GM19395 (cell line): ENCODE results near the gene CCDC142.
"Not testable (repeated sequence)": the region's sequence is repeated elsewhere in the genome, so short reads cannot be mapped to it uniquely, and the experiment has no call there.

Experiments used
- ATAC-seq: cut with Tn5 transposase; IDR thresholded peaks from one replicate; pipeline ENCODE4 v1.9.1; 2021; ENCODE audit warnings: mild to moderate bottlenecking, moderate library complexity; ENCODE audit not compliant: unreplicated experiment

The CCDC142 gene

DNA sequence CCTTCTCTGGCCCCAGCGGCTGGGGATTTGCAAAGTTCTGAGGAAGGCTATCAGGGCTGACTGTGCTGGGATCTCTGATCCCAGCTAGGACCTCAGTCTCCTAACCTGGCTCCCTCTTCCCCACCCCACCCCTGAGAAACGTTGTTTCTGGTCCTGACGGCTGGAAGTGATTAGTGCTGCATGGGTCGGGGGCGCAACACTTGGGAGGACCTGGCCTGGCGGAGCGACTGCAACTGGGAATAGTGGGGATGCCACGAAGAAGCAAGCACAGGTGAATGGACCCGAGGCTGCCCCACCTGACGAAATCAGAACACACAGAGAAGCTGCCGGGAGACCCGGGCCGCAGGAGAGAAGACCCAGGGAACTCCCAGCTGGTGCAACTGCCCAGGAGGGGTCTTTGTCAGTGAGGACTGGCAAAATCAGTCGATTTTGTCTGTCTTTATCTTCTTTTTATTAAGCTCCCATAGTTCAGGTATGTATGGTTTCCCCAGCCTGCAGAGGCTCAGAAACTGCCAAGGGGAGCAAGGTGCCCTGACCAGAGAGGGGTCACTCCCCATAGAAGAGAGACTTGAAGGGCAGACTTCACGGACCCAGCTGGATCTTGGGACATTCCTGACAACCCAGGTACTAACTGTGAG is 17.3 kb upstream of the CCDC142 start:
- ATAC-seq = no peak

DNA sequence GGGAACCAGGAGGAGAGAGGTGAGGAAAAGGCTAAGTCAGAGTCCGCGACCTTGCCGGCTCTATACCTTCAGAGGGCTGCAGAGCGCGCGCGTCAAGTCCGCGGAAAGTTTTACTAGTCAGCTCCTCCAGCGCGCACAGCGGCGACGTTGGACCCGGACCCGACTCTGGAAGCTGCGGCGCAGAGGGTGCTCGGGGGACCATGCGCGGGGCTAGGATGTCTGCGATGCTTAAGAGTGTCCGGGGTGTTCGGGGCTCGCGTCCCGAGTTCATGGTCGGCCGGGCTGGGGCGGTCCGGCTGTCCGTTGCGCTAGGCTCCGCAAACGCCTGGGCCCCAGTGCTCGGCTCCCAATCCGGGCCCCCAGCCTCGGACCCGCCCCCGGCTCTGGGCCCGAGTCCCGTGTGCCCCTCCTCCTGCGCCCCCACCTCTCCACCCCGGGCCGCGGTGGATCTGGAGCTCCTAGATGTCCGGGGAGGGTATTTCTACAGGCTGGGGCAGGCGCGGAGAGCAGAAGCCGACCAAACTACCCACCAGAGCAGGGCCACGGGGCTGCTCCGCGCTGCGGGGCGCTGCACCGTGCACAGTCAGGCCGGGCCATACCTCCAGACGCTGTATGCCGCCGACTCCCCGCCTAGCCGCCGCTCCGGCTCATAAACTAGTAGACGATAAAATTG is 16.6 kb upstream of the CCDC142 start, which contains the start of gene LBX2:
Gene LBX2 (minus strand): TSS at position 337 of the 673 bp plus-strand sequence. CDS start 66 bp downstream, at position 271.
- no peak for ATAC-seq

DNA sequence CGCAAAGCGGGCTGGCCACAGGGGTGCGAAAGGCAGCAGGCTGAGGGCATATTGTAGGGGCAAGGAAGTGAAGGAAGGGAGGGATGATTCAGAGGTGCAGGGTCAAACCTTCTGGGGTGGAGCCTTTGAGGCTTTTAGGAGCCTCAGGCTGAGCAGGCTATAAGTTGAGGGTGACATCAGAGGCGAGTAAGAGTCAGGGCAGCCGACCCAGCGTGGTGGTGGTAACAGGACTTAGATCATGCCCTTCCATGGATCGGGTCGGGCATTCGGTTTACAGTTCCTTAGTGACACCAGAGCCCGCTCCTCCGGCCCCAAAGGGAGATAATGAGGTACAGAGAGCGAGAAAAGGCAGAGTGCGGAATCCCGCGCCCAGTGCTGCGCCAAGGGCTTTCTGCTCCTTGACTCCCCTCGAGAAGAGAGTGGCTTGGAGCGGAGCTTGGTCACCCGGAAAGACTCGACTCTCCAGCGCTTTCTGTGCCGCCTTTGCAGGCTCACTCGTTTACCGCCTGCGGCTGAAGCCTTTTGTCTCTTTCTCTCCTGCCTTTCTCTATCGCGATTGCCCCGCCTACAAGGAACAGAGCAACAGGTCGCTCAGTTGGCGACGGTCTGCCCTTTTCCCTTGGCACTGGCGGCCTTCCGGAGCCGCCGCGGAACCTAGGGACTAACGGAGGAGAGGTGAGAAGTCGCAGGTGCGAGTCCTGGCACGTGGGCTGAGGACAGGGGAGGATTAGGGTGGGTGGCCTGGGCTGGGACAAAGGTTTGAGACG is 15.9 kb upstream of the CCDC142 start:
- no peak for ATAC-seq

DNA sequence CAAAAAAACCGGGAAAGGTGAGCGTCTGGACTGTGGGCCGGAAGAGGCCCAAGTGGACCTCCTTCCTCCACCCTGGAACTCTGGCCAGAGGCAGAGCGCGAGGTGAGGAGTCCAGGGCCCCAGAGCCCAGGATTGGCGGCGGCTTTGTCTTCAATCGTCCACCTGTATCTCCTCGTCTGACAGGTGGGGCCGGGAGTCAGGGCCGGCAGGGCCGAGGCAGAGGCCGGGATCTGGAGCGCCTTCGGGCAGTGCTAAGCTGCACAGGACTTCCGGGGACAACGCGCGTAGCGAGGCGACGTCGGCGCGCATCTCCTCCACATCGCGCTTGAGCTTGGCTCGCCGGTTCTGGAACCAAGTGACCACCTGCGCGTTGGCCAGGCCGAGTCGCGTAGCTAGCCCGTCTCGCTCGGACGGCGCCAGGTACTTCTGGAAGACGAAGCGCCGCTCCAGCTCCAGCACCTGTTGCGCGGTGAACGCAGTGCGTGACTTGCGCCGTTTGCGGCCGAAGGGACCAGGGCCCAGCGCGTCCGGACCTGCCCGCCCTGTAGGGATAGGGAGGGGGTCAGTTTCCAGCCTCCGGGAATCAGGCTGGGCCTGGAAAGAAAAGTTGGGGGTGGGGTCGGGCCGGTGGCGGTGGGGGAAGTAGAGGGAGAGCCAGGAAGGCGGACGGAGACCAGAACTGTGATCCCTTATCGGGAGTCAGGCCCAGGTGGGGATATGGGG is 15.1 kb upstream of the CCDC142 start:
- no peak for ATAC-seq

- ATAC-seq = no peak
Observed at GRCh38 chr2:74496997-74497776, 14.4 kb upstream of the CCDC142 start.

GRCh38 chr2:74495440-74495839 is 12.6 kb upstream of the CCDC142 start:
- no peak for ATAC-seq

- ATAC-seq = no peak
Observed at GRCh38 chr2:74493546-74493945, 10.7 kb upstream of the CCDC142 start.

GRCh38 chr2:74491648-74492544 is 9.1 kb upstream of the CCDC142 start:
- ATAC-seq = no peak

- no peak for ATAC-seq
Observed at GRCh38 chr2:74489906-74490305, 7.1 kb upstream of the CCDC142 start.

- ATAC-seq = no peak
Observed at GRCh38 chr2:74488643-74489481, 6.1 kb upstream of the CCDC142 start.

DNA sequence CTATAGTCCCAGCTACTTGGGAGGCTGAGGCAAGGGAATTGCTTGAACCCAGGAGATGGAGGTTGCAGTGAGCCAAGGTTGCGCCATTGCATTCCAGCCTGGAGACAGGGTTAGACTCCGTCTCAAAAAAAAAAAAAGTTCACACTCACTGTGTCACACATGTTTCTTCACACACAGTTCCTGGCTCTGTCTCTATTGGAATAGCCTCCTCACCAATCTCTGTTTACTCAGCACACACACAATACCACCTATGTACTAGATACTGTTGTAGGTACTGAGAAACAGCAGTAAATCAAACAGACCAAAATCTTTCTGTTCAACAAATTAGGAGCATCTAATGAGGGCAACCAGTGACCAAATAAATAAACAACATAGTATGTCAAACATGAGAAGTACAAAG is 3.3 kb upstream of the CCDC142 start:
- no peak for ATAC-seq

- not testable (repeated sequence) for ATAC-seq
Observed at GRCh38 chr2:74483675-74484164, 922 bp upstream of the CCDC142 start.

- ATAC-seq = peak; percentile 46
Observed at GRCh38 chr2:74481961-74482800, 617 bp downstream of the CCDC142 start.

GRCh38 chr2:74481431-74481830 is 1.4 kb downstream of the CCDC142 start:
- ATAC-seq = no peak

DNA sequence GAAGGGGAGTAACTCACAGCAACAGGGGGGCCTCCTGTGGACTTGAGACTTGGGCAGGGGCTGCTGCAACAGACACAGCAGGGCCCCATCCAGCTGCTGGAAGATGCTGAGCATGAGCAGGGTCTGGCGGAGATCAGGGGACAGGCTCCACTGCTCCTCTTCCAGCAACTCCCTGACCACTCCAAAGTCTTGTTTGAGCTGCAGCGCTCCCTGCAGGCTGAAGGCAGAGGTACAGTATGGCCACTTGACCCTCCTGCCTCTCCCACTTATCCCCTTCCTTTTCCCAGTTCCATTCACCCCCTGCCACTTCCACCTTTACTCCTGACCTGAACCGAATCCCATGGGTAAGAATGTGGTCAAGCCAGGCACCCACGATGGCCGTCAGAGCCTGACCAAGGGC is 7.9 kb downstream of the CCDC142 start:
- no peak for ATAC-seq

GRCh38 chr2:74474481-74474880 is 8.3 kb downstream of the CCDC142 start:
- ATAC-seq = no peak

DNA sequence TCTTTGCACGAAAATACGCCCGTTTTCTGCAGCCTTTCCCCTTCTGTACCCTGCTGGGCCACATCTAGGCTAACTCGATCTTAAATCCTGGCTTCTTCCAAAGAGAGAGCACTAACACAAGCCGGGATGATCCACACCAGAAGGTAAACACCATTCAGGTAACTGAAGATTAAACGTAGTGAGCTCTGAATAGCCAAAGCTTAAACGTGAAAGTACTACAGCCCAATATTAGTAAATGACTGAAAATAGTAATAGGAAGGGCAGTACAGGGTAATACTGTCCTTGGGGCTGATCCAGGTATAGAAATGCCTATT is 9.9 kb downstream of the CCDC142 start:
- no peak for ATAC-seq
